HL-60 (cell line): ENCODE data around the gene REXO4.

Experiments used
- GABPA ChIP-seq: IDR thresholded peaks from 2 replicates; pipeline ENCODE4 v1.6.1; 2012; ENCODE audit warnings: low read depth
- POLR2AphosphoS5 ChIP-seq: IDR thresholded peaks from 2 replicates; pipeline ENCODE4 v1.6.1; 2012; ENCODE audit warnings: low read depth
- REST ChIP-seq: IDR thresholded peaks from 2 replicates; pipeline ENCODE4 v1.6.1; 2012; ENCODE audit warnings: low read depth; ENCODE audit not compliant: insufficient replicate concordance
- TF ChIP-seq, protein P1 (sequence below): IDR thresholded peaks from one replicate; pipeline ENCODE4 v1.5.1; 2011; ENCODE audit warnings: low read length, control low read depth, inconsistent platforms; ENCODE audit not compliant: insufficient read depth

DNA sequence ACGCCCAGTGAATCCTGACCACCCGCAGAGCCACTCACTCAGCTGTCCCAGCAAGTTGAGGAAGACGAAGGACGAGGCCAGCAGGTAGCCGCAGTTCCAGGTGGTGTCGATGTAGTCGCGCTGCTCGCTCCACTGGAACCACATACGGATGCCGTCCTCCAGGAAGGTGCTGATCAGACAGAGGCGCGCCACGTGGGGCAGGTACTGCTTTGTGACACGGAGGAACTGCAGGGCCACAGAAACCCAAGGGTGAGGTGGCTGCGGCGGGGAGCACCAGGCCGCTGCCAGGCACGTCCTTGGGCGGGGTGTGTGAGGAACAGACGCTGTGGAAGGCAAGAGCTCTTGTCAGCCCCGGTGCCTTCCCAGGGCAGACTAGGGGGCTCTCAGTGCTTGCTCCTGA is 50.6 kb downstream of the REXO4 start:
- TF ChIP-seq, protein P1, sequence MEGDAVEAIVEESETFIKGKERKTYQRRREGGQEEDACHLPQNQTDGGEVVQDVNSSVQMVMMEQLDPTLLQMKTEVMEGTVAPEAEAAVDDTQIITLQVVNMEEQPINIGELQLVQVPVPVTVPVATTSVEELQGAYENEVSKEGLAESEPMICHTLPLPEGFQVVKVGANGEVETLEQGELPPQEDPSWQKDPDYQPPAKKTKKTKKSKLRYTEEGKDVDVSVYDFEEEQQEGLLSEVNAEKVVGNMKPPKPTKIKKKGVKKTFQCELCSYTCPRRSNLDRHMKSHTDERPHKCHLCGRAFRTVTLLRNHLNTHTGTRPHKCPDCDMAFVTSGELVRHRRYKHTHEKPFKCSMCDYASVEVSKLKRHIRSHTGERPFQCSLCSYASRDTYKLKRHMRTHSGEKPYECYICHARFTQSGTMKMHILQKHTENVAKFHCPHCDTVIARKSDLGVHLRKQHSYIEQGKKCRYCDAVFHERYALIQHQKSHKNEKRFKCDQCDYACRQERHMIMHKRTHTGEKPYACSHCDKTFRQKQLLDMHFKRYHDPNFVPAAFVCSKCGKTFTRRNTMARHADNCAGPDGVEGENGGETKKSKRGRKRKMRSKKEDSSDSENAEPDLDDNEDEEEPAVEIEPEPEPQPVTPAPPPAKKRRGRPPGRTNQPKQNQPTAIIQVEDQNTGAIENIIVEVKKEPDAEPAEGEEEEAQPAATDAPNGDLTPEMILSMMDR, result no peak
- no peak for TF ChIP-seq POLR2AphosphoS5
- TF ChIP-seq GABPA, result no peak
- no peak for TF ChIP-seq REST
